Loucy (cell line): ENCODE data around the gene ARRDC3.

Source experiments
- H2AFZ ChIP-seq: fragments of 200-600 bp; sonication (generic); 2 replicates; pipeline ENCODE4 v1.6.0; 2016; ENCODE audit warnings: antibody characterized with exemption, mild to moderate bottlenecking, low read length, moderate library complexity
- H3F3A ChIP-seq: fragments of 200-600 bp; 2 replicates; pipeline ENCODE4 v1.6.0; 2016; ENCODE audit warnings: antibody characterized with exemption, low read depth, mild to moderate bottlenecking
- H3K27me3 ChIP-seq: fragments of 200-600 bp; sonication (generic); 2 replicates; pipeline ENCODE4 v1.6.1; 2014; ENCODE audit warnings: low read length, mild to moderate bottlenecking; ENCODE audit not compliant: insufficient read depth, poor library complexity, severe bottlenecking
- H3K36me3 ChIP-seq: fragments of 200-600 bp; sonication (generic); 2 replicates; pipeline ENCODE4 v1.6.1; 2016; ENCODE audit warnings: low read length; ENCODE audit not compliant: insufficient read depth
- H3K4me1 ChIP-seq: fragments of 200-600 bp; sonication (generic); 2 replicates; pipeline ENCODE4 v1.5.1; 2014; ENCODE audit warnings: low read length, mild to moderate bottlenecking; ENCODE audit not compliant: insufficient read depth, poor library complexity, severe bottlenecking
- H3K4me2 ChIP-seq: fragments of 200-600 bp; sonication (generic); 2 replicates; pipeline ENCODE4 v1.6.0; 2014; ENCODE audit warnings: antibody characterized with exemption, low read length, low read depth, mild to moderate bottlenecking; ENCODE audit not compliant: poor library complexity, severe bottlenecking
- H3K4me3 ChIP-seq: fragments of 200-600 bp; sonication (generic); 2 replicates; pipeline ENCODE4 v1.5.1; 2014; ENCODE audit warnings: low read length, mild to moderate bottlenecking, mixed read lengths; ENCODE audit not compliant: poor library complexity, severe bottlenecking
- H3K79me2 ChIP-seq: fragments of 200-600 bp; sonication (generic); 2 replicates; pipeline ENCODE4 v1.6.1; 2014; ENCODE audit warnings: low read length; ENCODE audit not compliant: insufficient read depth
- H3K9ac ChIP-seq: fragments of 200-600 bp; sonication (generic); 2 replicates; pipeline ENCODE4 v1.6.0; 2014; ENCODE audit warnings: mild to moderate bottlenecking, low read depth, low read length, moderate library complexity; ENCODE audit not compliant: poor library complexity, severe bottlenecking
- H3K9me2 ChIP-seq: fragments of 200-600 bp; sonication (generic); replicated peaks from 2 replicates; pipeline ENCODE4 v1.6.1; 2016; ENCODE audit warnings: low read depth, low read length, mixed read lengths
- H3K9me3 ChIP-seq: fragments of 200-600 bp; sonication (generic); 2 replicates; pipeline ENCODE4 v1.6.1; 2014; ENCODE audit warnings: mild to moderate bottlenecking, antibody characterized with exemption, low read length, low read depth; ENCODE audit not compliant: insufficient read depth
- H4K20me1 ChIP-seq: fragments of 200-600 bp; sonication (generic); 2 replicates; pipeline ENCODE4 v1.6.0; 2014; ENCODE audit warnings: antibody characterized with exemption, low read length, mild to moderate bottlenecking; ENCODE audit not compliant: insufficient read depth, poor library complexity, severe bottlenecking
- EZH2phosphoT487 ChIP-seq: fragments of 200-600 bp; IDR thresholded peaks from 2 replicates; pipeline ENCODE4 v1.6.1; 2018; ENCODE audit warnings: antibody characterized with exemption, mild to moderate bottlenecking, moderate library complexity, borderline replicate concordance
- TF ChIP-seq, protein P1 (sequence below): fragments of 200-600 bp; sonication (generic); conservative IDR thresholded peaks from 2 replicates; pipeline ENCODE4 v1.5.1; 2014; ENCODE audit warnings: mild to moderate bottlenecking, antibody characterized with exemption, low read length

Gene ARRDC3

DNA sequence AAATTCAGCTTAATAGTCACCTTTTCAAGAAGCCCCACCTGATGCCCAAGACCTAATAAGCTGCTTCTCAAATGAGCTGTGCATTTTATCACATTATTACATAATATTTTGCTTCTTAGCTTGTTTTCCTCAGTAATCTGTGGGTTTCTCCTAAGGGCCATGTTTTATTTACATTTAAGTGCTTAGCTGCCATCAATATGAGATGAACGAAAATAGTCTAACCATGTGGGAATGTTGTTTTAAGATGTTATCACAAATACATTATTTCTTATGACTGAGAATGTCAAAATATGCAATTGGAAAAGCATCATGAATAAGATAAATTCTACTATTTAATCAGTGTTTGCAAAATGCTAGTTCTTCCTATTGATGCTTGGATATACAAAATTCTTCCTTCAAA, 10.1 kb downstream of the ARRDC3 start:
- Histone ChIP-seq H2AFZ (no peak overlapping the region), H3K9ac (no peak overlapping the region), H3F3A (no peaks in the 10 kb centered on the region), H3K9me2 (no peaks in the 10 kb centered on the region), H3K4me2 (peak overlapping the region; percentile 20), H3K4me3 (no peak overlapping the region), H3K36me3 (peaks cover 62% of the 10 kb centered on the region), H3K27me3 (no peaks in the 10 kb centered on the region), H4K20me1 (peaks cover 3% of the 10 kb centered on the region), H3K9me3 (no peaks in the 10 kb centered on the region), H3K4me1 (peaks cover 8% of the 10 kb centered on the region), H3K79me2 (peaks cover 30% of the 10 kb centered on the region)
- TF ChIP-seq EZH2phosphoT487, result no peak
- TF ChIP-seq, protein P1, sequence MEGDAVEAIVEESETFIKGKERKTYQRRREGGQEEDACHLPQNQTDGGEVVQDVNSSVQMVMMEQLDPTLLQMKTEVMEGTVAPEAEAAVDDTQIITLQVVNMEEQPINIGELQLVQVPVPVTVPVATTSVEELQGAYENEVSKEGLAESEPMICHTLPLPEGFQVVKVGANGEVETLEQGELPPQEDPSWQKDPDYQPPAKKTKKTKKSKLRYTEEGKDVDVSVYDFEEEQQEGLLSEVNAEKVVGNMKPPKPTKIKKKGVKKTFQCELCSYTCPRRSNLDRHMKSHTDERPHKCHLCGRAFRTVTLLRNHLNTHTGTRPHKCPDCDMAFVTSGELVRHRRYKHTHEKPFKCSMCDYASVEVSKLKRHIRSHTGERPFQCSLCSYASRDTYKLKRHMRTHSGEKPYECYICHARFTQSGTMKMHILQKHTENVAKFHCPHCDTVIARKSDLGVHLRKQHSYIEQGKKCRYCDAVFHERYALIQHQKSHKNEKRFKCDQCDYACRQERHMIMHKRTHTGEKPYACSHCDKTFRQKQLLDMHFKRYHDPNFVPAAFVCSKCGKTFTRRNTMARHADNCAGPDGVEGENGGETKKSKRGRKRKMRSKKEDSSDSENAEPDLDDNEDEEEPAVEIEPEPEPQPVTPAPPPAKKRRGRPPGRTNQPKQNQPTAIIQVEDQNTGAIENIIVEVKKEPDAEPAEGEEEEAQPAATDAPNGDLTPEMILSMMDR, result no peak

DNA sequence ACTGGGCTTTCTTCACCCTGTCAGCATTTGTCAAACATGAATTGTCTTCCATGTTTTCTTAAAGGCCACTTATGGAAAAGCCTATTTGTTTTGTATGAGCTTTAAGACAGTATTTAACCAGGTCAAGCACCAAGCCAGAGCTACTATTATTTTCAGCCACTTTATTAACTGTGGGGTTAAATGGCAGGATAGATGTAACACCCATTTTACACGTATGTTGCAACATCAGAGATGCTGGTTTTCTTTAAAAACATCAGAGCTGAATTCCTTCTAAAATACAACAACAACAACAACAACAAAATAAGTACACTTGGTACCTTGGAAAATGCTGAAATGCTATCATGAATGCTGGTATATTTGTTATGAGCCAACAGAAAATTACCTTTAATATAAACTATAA, 13.6 kb downstream of the ARRDC3 start:
- H3K9me2 ChIP-seq, result no peaks in the 10 kb centered on the region
- H3K9me3 ChIP-seq, result no peaks in the 10 kb centered on the region
- H3K9ac ChIP-seq, result no peak overlapping the region
- peaks cover 4% of the 10 kb centered on the region for H3K4me1 ChIP-seq
- no peaks in the 10 kb centered on the region for H3K27me3 ChIP-seq
- no peak overlapping the region for H3K4me3 ChIP-seq
- H4K20me1 ChIP-seq, result no peaks in the 10 kb centered on the region
- TF ChIP-seq, protein P1, result no peak
- no peak for TF ChIP-seq EZH2phosphoT487
- H3K79me2 ChIP-seq, result peaks cover 7% of the 10 kb centered on the region; the same call in 1 of the 2 replicates
- H2AFZ ChIP-seq, result no peak overlapping the region
- H3K36me3 ChIP-seq, result peaks cover 47% of the 10 kb centered on the region; the same call in 1 of the 2 replicates
- H3F3A ChIP-seq, result no peaks in the 10 kb centered on the region
- no peak overlapping the region for H3K4me2 ChIP-seq

DNA sequence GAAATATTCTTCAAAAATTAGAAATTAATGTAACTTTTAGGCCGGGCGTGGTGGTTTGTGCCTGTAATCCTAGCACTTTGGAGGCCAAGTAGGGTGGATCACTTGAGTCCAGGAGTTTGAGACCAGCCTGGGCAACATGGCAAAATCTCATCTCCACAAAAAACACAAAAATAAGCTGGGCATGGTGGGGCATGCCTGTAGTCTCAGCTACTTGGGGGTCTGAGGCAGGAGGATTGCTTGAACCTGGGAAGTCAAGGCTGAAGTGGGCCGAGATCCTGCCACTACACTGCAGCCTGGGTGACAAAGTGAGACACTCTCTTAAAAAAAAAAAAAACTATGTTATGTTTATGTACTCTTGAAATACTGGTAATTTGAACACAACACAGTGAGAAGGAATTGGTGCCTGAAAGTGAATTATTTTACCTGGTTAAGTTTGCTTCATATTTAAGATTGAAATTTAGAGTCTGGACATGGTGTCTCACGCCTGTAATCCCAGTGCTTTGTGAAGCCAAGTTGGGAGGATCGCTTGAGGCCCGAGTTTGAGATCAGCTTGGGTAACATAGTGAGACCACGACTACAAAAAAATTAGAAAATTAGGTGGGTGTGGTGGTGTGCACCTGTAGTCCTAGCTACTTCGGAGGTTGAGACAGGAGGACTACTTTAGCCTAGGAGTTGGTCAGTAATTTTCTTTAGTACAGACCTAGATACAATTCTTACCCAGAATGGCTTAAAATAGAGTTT, 15.0 kb downstream of the ARRDC3 start:
- no peaks in the 10 kb centered on the region for H4K20me1 ChIP-seq
- no peak for TF ChIP-seq EZH2phosphoT487
- TF ChIP-seq, protein P1, result no peak
- no peaks in the 10 kb centered on the region for H3F3A ChIP-seq

More for the DNA sequence above, 15.0 kb downstream of the ARRDC3 start:
- peaks cover 6% of the 10 kb centered on the region; the same call in 1 of the 2 replicates for H3K79me2 ChIP-seq
- H3K9ac ChIP-seq, result no peak overlapping the region
- no peak overlapping the region for H2AFZ ChIP-seq
- H3K4me2 ChIP-seq, result no peak overlapping the region
- no peaks in the 10 kb centered on the region for H3K27me3 ChIP-seq
- H3K4me1 ChIP-seq, result no peaks in the 10 kb centered on the region
- H3K9me2 ChIP-seq, result no peaks in the 10 kb centered on the region
- no peak overlapping the region for H3K4me3 ChIP-seq
- no peaks in the 10 kb centered on the region for H3K9me3 ChIP-seq
- H3K36me3 ChIP-seq, result peaks cover 35% of the 10 kb centered on the region; the same call in 1 of the 2 replicates
